ENCODE data around the gene ARHGEF16.
A peak's percentile ranks its signal among the peaks of the same experiment; 100 is the strongest.

ARHGEF16 gene

GRCh38 chr1:3405491-3405890 lies 49.0 kb upstream of the ARHGEF16 start (continued):
- TF ChIP-seq ZNF645 (tag by site-specific recombination; IDR thresholded peaks at IDR 0.05), result no peak
- no peak for TF ChIP-seq BCL11B (tag by site-specific recombination; IDR thresholded peaks at IDR 0.05; ENCODE audit: low read depth)
- TF ChIP-seq HOXC10 (CRISPR knock-in tag; IDR thresholded peaks at IDR 0.05), result no peak
- no peak for TF ChIP-seq ZSCAN4 (tag by site-specific recombination; IDR thresholded peaks at IDR 0.05)
- no peak for TF ChIP-seq ZSCAN16 (tag by site-specific recombination; IDR thresholded peaks at IDR 0.05)

- TF ChIP-seq WT1 (tag by site-specific recombination; IDR thresholded peaks at IDR 0.05) (peak; percentile 46), GLIS2 (tag by site-specific recombination; IDR thresholded peaks at IDR 0.05) (peak; percentile 61), ZNF121 (tag by site-specific recombination; IDR thresholded peaks at IDR 0.05) (peak; percentile 94), ZNF423 (tag by site-specific recombination; IDR thresholded peaks at IDR 0.05) (peak; percentile 68), KLF17 (tag by site-specific recombination; IDR thresholded peaks at IDR 0.05) (peak; percentile 88), SCRT2 (tag by site-specific recombination; IDR thresholded peaks at IDR 0.05) (peak; percentile 75), ELK4 (IDR thresholded peaks at IDR 0.05; ENCODE audit: borderline replicate concordance, low read depth, low read length) (no peak), HIC1 (tag by site-specific recombination; IDR thresholded peaks at IDR 0.05) (no peak), ZNF830 (tag by site-specific recombination; IDR thresholded peaks at IDR 0.05; ENCODE audit: low read depth) (no peak), ZNF629 (tag by site-specific recombination; IDR thresholded peaks at IDR 0.05) (no peak), KLF1 (tag by site-specific recombination; IDR thresholded peaks at IDR 0.05) (peak; percentile 64), ZBTB7A (tag by site-specific recombination; IDR thresholded peaks at IDR 0.05; ENCODE audit: low read depth) (no peak), SCRT1 (tag by site-specific recombination; IDR thresholded peaks at IDR 0.05; ENCODE audit: borderline replicate concordance) (peak; percentile 92), REST (tag by site-specific recombination; IDR thresholded peaks at IDR 0.05) (no peak), ZNF341 (tag by site-specific recombination; IDR thresholded peaks at IDR 0.05; ENCODE audit: low read depth) (peak; percentile 84), ZNF76 (tag by site-specific recombination; IDR thresholded peaks at IDR 0.05; ENCODE audit: borderline replicate concordance, low read depth) (no peak), SP3 (tag by site-specific recombination; IDR thresholded peaks at IDR 0.05) (no peak), ZIC2 (tag by site-specific recombination; IDR thresholded peaks at IDR 0.05) (peak; percentile 89), ZNF239 (tag by site-specific recombination; IDR thresholded peaks at IDR 0.05) (no peak), GLIS1 (tag by site-specific recombination; IDR thresholded peaks at IDR 0.05) (peak; percentile 67)
- H3K4me1 ChIP-seq (ENCODE audit: control insufficient read depth, insufficient read depth, low read length), result peaks cover 36% of the 10 kb centered on the region
Measured at GRCh38 chr1:3405974-3406867, 48.2 kb upstream of the ARHGEF16 start.

More at GRCh38 chr1:3405974-3406867, 48.2 kb upstream of the ARHGEF16 start:
- ChIA-PET CTCF (interaction anchor here (1.5 kb wide), 1 partner anchor 11 kb away, joined by 5 read pairs; no protein-coding TSS in a partner anchor), POLR2A (no interaction called here)
- Histone ChIP-seq H3K4me3 (ENCODE audit: low read depth, low read length) (no peak overlapping the region), H3K36me3 (ENCODE audit: control insufficient read depth in 2 of 2, insufficient read depth in 1 of 2, low read length in 2 of 2) (peaks cover 0 to 40% of the 10 kb centered on the region in 2 experiments; a peak in 1 of 3 replicates), H3K9me3 (ENCODE audit: control insufficient read depth, insufficient read depth, low read depth, low read length) (no peaks in the 10 kb centered on the region), H3K27ac (ENCODE audit: extremely low read depth, low read depth, low read length) (peak overlapping the region; percentile 61; the same call in 1 of the 2 replicates)
